Heart right ventricle (tissue), 16 donors: ENCODE measurements around the gene PDPK1. TPM values are rescaled to one million over a fixed set of nuclear protein-coding genes. Genes with fewer than 3 reads are reported as not detected.
A peak's percentile ranks its signal among the peaks of the same experiment; 100 is the strongest.
"Not testable (repeated sequence)": the region's sequence is repeated elsewhere in the genome, so short reads cannot be mapped to it uniquely, and the experiment has no call there.

ENCODE experiments used
- ATAC-seq, 8 donors: fragments of 200-7000 bp; cut with Tn5 transposase; one replicate each; pipeline ENCODE4 v1.9.1; 2020; ENCODE audit warnings: mild to moderate bottlenecking in 8 of 8, moderate library complexity in 8 of 8, moderate number of reproducible peaks in 1 of 8
- DNase-seq, 2 donors: peaks; one replicate each; pipeline ENCODE4 v3.0.0-alpha.2; 2020
- H3K27ac ChIP-seq, 10 donors: fragments of 200-600 bp; sonication (generic) in 2 of 10; one replicate each; pipeline versions ENCODE4 v1.5.0 to v1.8.0; 2020 to 2022; ENCODE audit warnings: mild to moderate bottlenecking in 3 of 10
- H3K27me3 ChIP-seq, 7 donors: fragments of 200-600 bp; one replicate each; pipeline ENCODE4 v1.8.0; 2021 to 2022; ENCODE audit warnings: mild to moderate bottlenecking in 2 of 7
- H3K36me3 ChIP-seq, 9 donors: fragments of 200-600 bp; sonication (generic) in 1 of 9; one replicate each; pipeline versions ENCODE4 v1.5.0 to v1.8.0; 2020 to 2022; ENCODE audit warnings: mild to moderate bottlenecking in 2 of 9
- H3K4me1 ChIP-seq, 9 donors: fragments of 200-600 bp; sonication (generic) in 1 of 9; one replicate each; pipeline versions ENCODE4 v1.5.0 to v1.8.0; 2020 to 2022; ENCODE audit warnings: mild to moderate bottlenecking in 4 of 9
- H3K4me3 ChIP-seq, 10 donors: fragments of 200-600 bp; sonication (generic) in 2 of 10; one replicate each; pipeline versions ENCODE4 v1.5.0 to v1.8.0; 2020 to 2022; ENCODE audit warnings: mild to moderate bottlenecking in 7 of 10, moderate library complexity in 2 of 10
- H3K9me3 ChIP-seq, 11 donors: fragments of 200-600 bp in 10 of 11; sonication (generic) in 2 of 11; one replicate each; pipeline versions ENCODE4 v1.5.0 to v1.8.0; 2013 to 2022; ENCODE audit warnings: mild to moderate bottlenecking in 2 of 11, control low read depth in 1 of 11, moderate library complexity in 1 of 11
- CTCF ChIP-seq, 9 donors: fragments of 200-600 bp; sonication (generic) in 2 of 9; IDR thresholded peaks; one replicate each; pipeline versions ENCODE4 v1.5.0 to v1.8.0; 2021 to 2022; ENCODE audit warnings: antibody characterized with exemption in 9 of 9, mild to moderate bottlenecking in 5 of 9, moderate library complexity in 1 of 9
- WGBS, 2 donors: extraction: QIAGEN DNeasy Blood & Tissue Kit; methylation state at CpG; one replicate each; pipeline ENCODE4 v1.1.7; 2013; ENCODE audit warnings: inconsistent platforms in 1 of 2; 5-methylcytosine and 5-hydroxymethylcytosine counted together
- intact Hi-C, 10 donors: fragments of 100-400 bp; cut with DNase I; formaldehyde crosslinking; loops; one replicate each; pipeline versions ENCODE4 v1.11.1 to v1.14.2; 2022
- polyA plus RNA-seq, 2 donors: library from polyadenylated mRNA; stranded (reverse); fragments of 200-250 nt; gene quantifications; one replicate each; pipeline ENCODE4 v1.2.3, GENCODE V29; 2013
- total RNA-seq, 10 donors: library from RNA; stranded (reverse); fragmentation: NEBNext Ultra II Directional in 3 of 10; extraction: Animal tissue kit (Norgen Biotek cat#: 25700) in 3 of 10; gene quantifications; one replicate each; pipeline versions ENCODE4 v1.2.1 to v1.2.4, GENCODE V29; 2021 to 2023
- donor health status: Arrhythmogenic right ventricular cardiomyopathy.
- donor health status: ischemic (EF 13 %, LVEDD 7.1; RV severe dilation, severe dysfunction).
- donor health status: healthy with polysubstance abuse.
- donor health status: DM: no; HTN: yes; CAD: no.
- donor health status: DM: no; HTN: no; CAD: no.
- donor health status: ischemic (EF 25% LVEDD 6.9; RV normal size, moderate dysfunction).
- donor health status: ischemic (EF 25% LVEDD 5.7; RV mildly dilated, moderate dysfunction).
- donor health status: healthy.
- donor health status: DM: yes; HTN: yes; CAD: no.
- donor health status: Ischemic cardiomyopathy.
- donor health status: ischemic (EF 35%, LVEDD 5.7; RV mildly dilated, moderate dysfunction).
- donor health status: nonischemic (EF 11% LVEDD 7.7; RV severe dilation, severe dysfunction).
- donor health status: DM: yes; HTN: yes; CAD: no.
- donor health status: PGD.
- donor health status: ischemic (EF 29% LVEDD 5.4; RV normal size, mild dysfunction).
- donor health status: nonischemic (EF 23%, LVEDD 6.1; RV moderate dilation, normal function).

The PDPK1 gene
- total and polyA plus RNA-seq, 12 donors = 11.0 to 47.7 (median 37.8) TPM

GRCh38 chr16:2598723-2599122, 60.9 kb downstream of the PDPK1 start:
- DNase-seq (no peak), ATAC-seq (no peak)
- Histone ChIP-seq H3K9me3 (no peaks in the 10 kb centered on the region), H3K4me3 (no peak overlapping the region), H3K27me3 (no peaks in the 10 kb centered on the region), H3K27ac (peak overlapping the region in 4 of 10 donors; percentile 16 to 37 (median 34)), H3K4me1 (peaks cover 0 to 23% (median 10%) of the 10 kb centered on the region in 9 donors), H3K36me3 (peaks cover 0 to 52% (median 32%) of the 10 kb centered on the region in 9 donors)
- TF ChIP-seq CTCF (IDR thresholded peaks at IDR 0.05) = no peak
- intact Hi-C loops = no loop called here
- 94 to 96% methylated on average over 9 of the region's 9 CpGs for WGBS, 2 donors

DNA sequence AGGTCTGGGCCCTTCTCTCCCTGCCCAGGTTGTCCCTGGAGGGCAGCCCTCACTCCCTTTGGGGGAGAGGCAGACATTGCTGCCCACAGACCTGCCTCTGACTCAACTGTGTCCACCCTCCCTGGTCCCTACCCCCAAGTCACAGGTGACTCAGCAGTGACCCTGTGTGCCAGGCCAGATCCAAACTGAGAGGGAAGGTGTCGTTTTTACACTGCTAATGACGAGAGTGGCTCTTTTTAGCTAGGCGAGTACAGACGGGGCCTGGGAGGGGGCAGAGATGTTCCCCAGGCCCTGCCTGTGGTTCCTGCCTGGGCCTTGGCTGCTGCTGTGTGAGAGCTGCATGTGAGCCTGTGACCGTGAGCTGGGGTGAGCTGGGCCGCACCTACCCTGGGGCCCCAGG, 61.3 kb downstream of the PDPK1 start:
- DNase-seq, intact Hi-C loops, H3K27me3 ChIP-seq, H3K9me3 ChIP-seq, H3K4me3 ChIP-seq: not testable (repeated sequence)
- ATAC-seq = peak in 5 of 8 donors; percentile 3 to 47 (median 15)
- Histone ChIP-seq H3K4me1 (peaks cover 0 to 25% (median 10%) of the 10 kb centered on the region in 9 donors), H3K36me3 (peaks cover 0 to 50% (median 32%) of the 10 kb centered on the region in 9 donors), H3K27ac (peak overlapping the region in 6 of 10 donors; percentile 16 to 59 (median 42))
- WGBS, 2 donors = 79 to 89% methylated on average over 4 of the region's 6 CpGs

DNA sequence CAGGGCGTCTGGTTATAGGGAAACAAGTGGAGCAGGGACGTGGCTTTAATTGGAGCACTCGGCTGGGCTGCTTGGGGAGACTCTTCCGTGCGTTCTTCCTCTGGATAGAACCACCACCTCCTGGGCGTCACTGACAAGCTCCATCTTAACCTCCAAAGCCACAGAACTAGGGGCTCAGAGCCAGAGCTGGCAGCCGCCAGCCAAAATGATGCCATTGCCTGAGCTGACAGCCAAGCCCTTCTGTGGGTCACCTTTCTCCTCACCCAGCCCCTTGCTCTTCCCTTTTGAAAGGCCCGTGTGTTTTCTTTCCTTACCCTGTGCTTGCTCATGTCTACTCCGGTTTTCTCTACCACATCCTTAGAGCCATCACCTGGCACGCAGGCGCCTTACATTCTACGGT, 62.0 kb downstream of the PDPK1 start:
- peaks cover 0 to 26% (median 10%) of the 10 kb centered on the region in 9 donors for H3K4me1 ChIP-seq
- H3K9me3 ChIP-seq, H3K27me3 ChIP-seq, intact Hi-C loops, H3K4me3 ChIP-seq: not testable (repeated sequence)
- ATAC-seq (peak in 7 of 8 donors; percentile 15 to 48 (median 32)), DNase-seq (peak in 1 of 2 donors; percentile 34)
- 68 to 78% methylated on average over 7 to 9 of the region's 12 CpGs for WGBS, 2 donors
- peak overlapping the region in 5 of 10 donors; percentile 40 to 59 (median 51) for H3K27ac ChIP-seq
- peaks cover 0 to 50% (median 32%) of the 10 kb centered on the region in 9 donors for H3K36me3 ChIP-seq

DNA sequence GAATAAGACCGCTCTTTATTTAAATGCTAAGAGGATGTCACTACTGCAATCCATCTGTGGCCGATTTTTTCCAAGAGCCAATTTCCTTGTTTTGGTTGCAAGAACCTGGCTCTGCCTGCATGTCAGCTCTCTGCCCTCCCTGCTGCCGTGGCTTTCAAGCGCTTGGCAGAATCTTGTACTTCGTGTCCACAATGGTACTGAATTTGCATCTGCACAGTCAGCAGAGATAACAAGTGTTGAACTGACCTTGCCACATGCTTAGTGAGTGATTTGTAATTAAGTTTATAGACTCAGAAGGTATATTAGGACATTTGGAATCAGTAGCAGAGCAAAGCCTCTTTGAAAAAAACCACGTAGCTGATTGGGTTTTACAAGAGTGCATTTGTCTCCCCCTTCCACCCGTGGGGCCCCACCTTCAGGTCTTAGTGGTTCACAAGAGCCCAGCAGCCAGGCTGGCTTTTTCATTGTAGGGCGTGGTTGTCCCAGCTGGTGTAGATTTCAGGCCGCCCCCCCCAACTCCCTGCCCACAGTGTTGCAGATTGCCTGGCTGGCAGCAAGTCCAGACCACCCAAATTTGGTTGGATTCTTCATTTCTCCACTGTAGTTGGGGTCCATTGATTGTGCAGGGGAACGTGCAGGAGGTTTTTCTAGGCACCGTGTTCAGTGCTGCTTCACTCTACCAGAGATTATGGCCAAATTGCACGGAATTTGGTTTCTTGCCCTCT, 63.6 kb downstream of the PDPK1 start:
- Histone ChIP-seq H3K36me3 (peaks cover 0 to 33% (median 24%) of the 10 kb centered on the region in 9 donors), H3K4me1 (peaks cover 0 to 30% (median 15%) of the 10 kb centered on the region in 9 donors), H3K27ac (peak overlapping the region in 6 of 10 donors; percentile 10 to 63 (median 32))
- H3K9me3 ChIP-seq, H3K27me3 ChIP-seq, H3K4me3 ChIP-seq, DNase-seq, intact Hi-C loops: not testable (repeated sequence)
- WGBS, 2 donors = 73 to 74% methylated on average over 11 of the region's 12 CpGs
- ATAC-seq = peak in 4 of 8 donors; percentile 8 to 36 (median 30)

- H3K4me3 ChIP-seq, H3K9me3 ChIP-seq, H3K27me3 ChIP-seq, intact Hi-C loops, ATAC-seq, DNase-seq: not testable (repeated sequence)
- peak overlapping the region in 4 of 10 donors; percentile 10 to 82 (median 77) for H3K27ac ChIP-seq
- 89 to 92% methylated on average over 7 of the region's 7 CpGs for WGBS, 2 donors
- peaks cover 0 to 30% (median 15%) of the 10 kb centered on the region in 9 donors for H3K4me1 ChIP-seq
- H3K36me3 ChIP-seq = peaks cover 0 to 26% (median 18%) of the 10 kb centered on the region in 9 donors
Observed at GRCh38 chr16:2602175-2602574, 64.4 kb downstream of the PDPK1 start.

- peak; percentile 86 to 95 (median 94) for ATAC-seq
- DNase-seq = peak; percentile 93 to 96
- intact Hi-C loops = no loop called here
- Histone ChIP-seq H3K4me1 (peaks cover 0 to 30% (median 16%) of the 10 kb centered on the region in 9 donors), H3K4me3 (peak overlapping the region; percentile 45 to 96 (median 86)), H3K9me3 (no peaks in the 10 kb centered on the region), H3K27ac (peak overlapping the region; percentile 51 to 89 (median 82)), H3K27me3 (no peaks in the 10 kb centered on the region), H3K36me3 (peaks cover 0 to 14% (median 6%) of the 10 kb centered on the region in 9 donors)
- 0% methylated on average over 58 of the region's 58 CpGs for WGBS, 2 donors
- TF ChIP-seq CTCF (IDR thresholded peaks at IDR 0.05) = peak in 1 of 9 donors; percentile 8
Observed at GRCh38 chr16:2603165-2604015, 65.6 kb downstream of the PDPK1 start.

- peak overlapping the region in 8 of 10 donors; percentile 74 to 89 (median 84) for H3K27ac ChIP-seq
- H3K9me3 ChIP-seq, DNase-seq, intact Hi-C loops, H3K27me3 ChIP-seq, H3K36me3 ChIP-seq, ATAC-seq: not testable (repeated sequence)
- peaks cover 0 to 29% (median 16%) of the 10 kb centered on the region in 9 donors for H3K4me1 ChIP-seq
- H3K4me3 ChIP-seq = peak overlapping the region; percentile 45 to 96 (median 86)
- 3% methylated on average over 12 of the region's 12 CpGs for WGBS, 2 donors
Observed at GRCh38 chr16:2604016-2604369, 66.2 kb downstream of the PDPK1 start.

DNA sequence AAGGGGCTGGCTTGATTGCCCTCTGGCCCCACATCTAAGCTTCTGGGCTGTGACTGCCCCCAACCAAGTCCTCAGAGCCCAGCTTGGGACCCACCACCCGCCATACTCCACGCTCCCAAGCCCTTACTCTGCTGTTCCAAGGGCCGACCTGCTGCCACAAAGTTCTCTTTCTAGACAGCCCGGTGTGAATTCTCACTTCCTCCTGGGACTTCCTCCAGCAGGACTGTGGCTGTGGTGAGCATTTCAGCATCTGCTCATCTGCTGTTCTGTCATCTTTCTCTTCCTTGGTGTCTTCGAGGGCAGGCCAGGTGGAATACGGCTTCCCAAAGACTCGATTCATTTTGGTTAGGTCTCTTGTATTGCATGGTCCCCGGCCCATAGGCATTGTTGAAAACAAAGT, 69.0 kb downstream of the PDPK1 start:
- DNase-seq, H3K27me3 ChIP-seq, intact Hi-C loops, H3K9me3 ChIP-seq, ATAC-seq, H3K4me3 ChIP-seq, H3K27ac ChIP-seq: not testable (repeated sequence)
- H3K4me1 ChIP-seq = peaks cover 3 to 34% (median 21%) of the 10 kb centered on the region in 9 donors
- peaks cover 0 to 16% (median 11%) of the 10 kb centered on the region in 9 donors for H3K36me3 ChIP-seq
- WGBS, 2 donors = no CpG with 5 or more reads among the region's 8 CpGs
